Coronary artery (tissue), 2 donors: Measurements from ENCODE around the gene C6orf163.
A peak's percentile ranks its signal among the peaks of the same experiment; 100 is the strongest.

Source experiments
- DNase-seq: peaks from one replicate; pipeline ENCODE4 v3.0.0-alpha.2; 2017; ENCODE audit warnings: low spot score
- H3K27ac ChIP-seq, 2 donors: fragments of 200-600 bp; sonication (generic); one replicate each; pipeline ENCODE4 v1.5.1; 2016 to 2019
- H3K4me3 ChIP-seq: fragments of 200-600 bp; sonication (generic); 2 replicates; pipeline ENCODE4 v1.5.1; 2016; ENCODE audit warnings: mild to moderate bottlenecking, moderate library complexity
- CTCF ChIP-seq: fragments of 200-600 bp; sonication (generic); IDR thresholded peaks from one replicate; pipeline ENCODE4 v1.5.1; 2019; ENCODE audit warnings: antibody characterized with exemption

Gene C6orf163

GRCh38 chr6:87407901-87408720 is 63.5 kb downstream of the C6orf163 start, which contains the start of gene CFAP206:
CFAP206 (plus strand) TSS chr6:87407972; CDS start chr6:87409840, 1,868 bp downstream.
- H3K4me3 ChIP-seq = peak within 1 kb of the TSS; percentile 90
- TF ChIP-seq CTCF = no peak
- H3K27ac ChIP-seq = peak within 1 kb of the TSS; percentile 78 to 90
- DNase-seq = peak; percentile 86

GRCh38 chr6:87408721-87409155 is 64.1 kb downstream of the C6orf163 start:
- no peak for DNase-seq
- Histone ChIP-seq H3K4me3 (peak overlapping the region; percentile 90), H3K27ac (peak overlapping the region; percentile 53 to 90)
- no peak for TF ChIP-seq CTCF
